ENCODE measurements around the gene KRT15.

Gene KRT15

DNA sequence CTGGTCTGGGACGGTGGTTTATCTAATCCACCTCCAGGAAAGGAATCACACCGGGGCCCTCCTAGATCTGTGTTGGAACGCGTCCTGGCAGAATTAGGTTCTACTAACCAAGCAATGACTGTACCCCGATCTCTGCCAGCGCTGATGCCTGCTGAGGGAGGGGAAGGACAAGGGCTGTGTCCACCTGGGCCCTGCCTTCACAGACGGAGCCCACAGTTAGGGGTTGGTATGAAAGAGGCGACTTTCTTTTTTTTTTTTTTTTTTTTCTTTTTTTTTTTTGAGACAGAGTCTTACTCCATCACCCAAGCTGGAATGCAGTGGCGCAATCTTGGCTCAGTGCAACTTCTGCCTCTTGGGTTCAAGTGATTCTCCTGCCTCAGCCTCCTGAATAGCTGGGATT is 19.3 kb upstream of the KRT15 start:
- Histone ChIP-seq H3K4me2 (ENCODE audit: low read length, poor library complexity, severe bottlenecking) (no peak overlapping the region), H3K4me3 (ENCODE audit: insufficient read depth in 1 of 2, low read depth in 1 of 2, low read length in 2 of 2) (no peak overlapping the region), H3K27ac (ENCODE audit: low read length, poor library complexity, severe bottlenecking) (peak overlapping the region; percentile 80), H4K91ac (ENCODE audit: low read length) (peak overlapping the region; percentile 47), H2BK120ac (ENCODE audit: low read depth, low read length) (peak overlapping the region; percentile 39), H2AK5ac (ENCODE audit: low read length, severe bottlenecking) (peak overlapping the region; percentile 17), H2BK12ac (ENCODE audit: low read length in 2 of 2) (peak overlapping the region; percentile 29 to 91), H3K14ac (ENCODE audit: low read length in 2 of 2) (no peak overlapping the region), H3K4me1 (ENCODE audit: control insufficient read depth, insufficient read depth, low read depth, low read length) (peaks cover 33% of the 10 kb centered on the region), H2BK15ac (ENCODE audit: low read depth, poor library complexity, severe bottlenecking) (peak overlapping the region; percentile 61), H3K4ac (ENCODE audit: low read depth in 1 of 2, low read length in 2 of 2) (peak overlapping the region; percentile 47 to 67), H2BK5ac (ENCODE audit: low read depth, low read length, poor library complexity, severe bottlenecking) (no peak overlapping the region), H3K9me3 (ENCODE audit: control insufficient read depth, low read length) (no peaks in the 10 kb centered on the region), H3K36me3 (ENCODE audit: control insufficient read depth in 1 of 2, insufficient read depth in 2 of 2, low read depth in 1 of 2, low read length in 2 of 2) (no peaks in the 10 kb centered on the region), H4K8ac (ENCODE audit: low read length) (no peak overlapping the region), H3K23ac (ENCODE audit: low read length in 2 of 2) (no peak overlapping the region), H3K9ac (ENCODE audit: low read length) (no peak overlapping the region), H3K18ac (ENCODE audit: low read depth in 1 of 2, low read length in 2 of 2) (peak overlapping the region; percentile 64 to 93), H2AFZ (ENCODE audit: low read depth, low read length) (peak overlapping the region; percentile 10), H3K79me1 (replicated peaks; ENCODE audit: low read length, poor library complexity, severe bottlenecking) (no peaks in the 10 kb centered on the region), H3K27me3 (ENCODE audit: control insufficient read depth in 1 of 2, insufficient read depth in 1 of 2, low read length in 2 of 2) (peaks cover 0 to 31% of the 10 kb centered on the region in 2 experiments)
- WGBS: 91% methylated on average over 7 of the region's 9 CpGs
- no peak for DNase-seq

- Histone ChIP-seq H2BK15ac (ENCODE audit: low read depth, poor library complexity, severe bottlenecking) (peak overlapping the region; percentile 61), H3K27me3 (ENCODE audit: control insufficient read depth in 1 of 2, insufficient read depth in 1 of 2, low read length in 2 of 2) (peaks cover 0 to 31% of the 10 kb centered on the region in 2 experiments), H3K4me2 (ENCODE audit: low read length, poor library complexity, severe bottlenecking) (no peak overlapping the region), H4K8ac (ENCODE audit: low read length) (peak overlapping the region; percentile 27), H2BK120ac (ENCODE audit: low read depth, low read length) (peak overlapping the region; percentile 6), H3K14ac (ENCODE audit: low read length in 2 of 2) (no peak overlapping the region), H3K36me3 (ENCODE audit: control insufficient read depth in 1 of 2, insufficient read depth in 2 of 2, low read depth in 1 of 2, low read length in 2 of 2) (no peaks in the 10 kb centered on the region), H3K4me3 (ENCODE audit: insufficient read depth in 1 of 2, low read depth in 1 of 2, low read length in 2 of 2) (no peak overlapping the region), H3K23ac (ENCODE audit: low read length in 2 of 2) (no peak overlapping the region), H3K4ac (ENCODE audit: low read depth in 1 of 2, low read length in 2 of 2) (peak overlapping the region; percentile 47 to 67), H3K27ac (ENCODE audit: low read length, poor library complexity, severe bottlenecking) (no peak overlapping the region), H4K91ac (ENCODE audit: low read length) (peak overlapping the region; percentile 47), H3K79me1 (replicated peaks; ENCODE audit: low read length, poor library complexity, severe bottlenecking) (no peaks in the 10 kb centered on the region), H2AK5ac (ENCODE audit: low read length, severe bottlenecking) (peak overlapping the region; percentile 17), H2BK5ac (ENCODE audit: low read depth, low read length, poor library complexity, severe bottlenecking) (no peak overlapping the region), H3K18ac (ENCODE audit: low read depth in 1 of 2, low read length in 2 of 2) (peak overlapping the region; percentile 25 to 64), H3K9ac (ENCODE audit: low read length) (no peak overlapping the region), H3K4me1 (ENCODE audit: control insufficient read depth, insufficient read depth, low read depth, low read length) (peaks cover 33% of the 10 kb centered on the region), H3K9me3 (ENCODE audit: control insufficient read depth, low read length) (no peaks in the 10 kb centered on the region), H2AFZ (ENCODE audit: low read depth, low read length) (peak overlapping the region; percentile 10), H2BK12ac (ENCODE audit: low read length in 2 of 2) (peak overlapping the region; percentile 29 to 75)
- DNase-seq: no peak
- WGBS: 87% methylated on average over 7 of the region's 7 CpGs
Measured at GRCh38 chr17:41537614-41537954, 18.9 kb upstream of the KRT15 start.

- WGBS: 96% methylated on average over 7 of the region's 7 CpGs
Measured at GRCh38 chr17:41536741-41537613, 18.3 kb upstream of the KRT15 start.

DNA sequence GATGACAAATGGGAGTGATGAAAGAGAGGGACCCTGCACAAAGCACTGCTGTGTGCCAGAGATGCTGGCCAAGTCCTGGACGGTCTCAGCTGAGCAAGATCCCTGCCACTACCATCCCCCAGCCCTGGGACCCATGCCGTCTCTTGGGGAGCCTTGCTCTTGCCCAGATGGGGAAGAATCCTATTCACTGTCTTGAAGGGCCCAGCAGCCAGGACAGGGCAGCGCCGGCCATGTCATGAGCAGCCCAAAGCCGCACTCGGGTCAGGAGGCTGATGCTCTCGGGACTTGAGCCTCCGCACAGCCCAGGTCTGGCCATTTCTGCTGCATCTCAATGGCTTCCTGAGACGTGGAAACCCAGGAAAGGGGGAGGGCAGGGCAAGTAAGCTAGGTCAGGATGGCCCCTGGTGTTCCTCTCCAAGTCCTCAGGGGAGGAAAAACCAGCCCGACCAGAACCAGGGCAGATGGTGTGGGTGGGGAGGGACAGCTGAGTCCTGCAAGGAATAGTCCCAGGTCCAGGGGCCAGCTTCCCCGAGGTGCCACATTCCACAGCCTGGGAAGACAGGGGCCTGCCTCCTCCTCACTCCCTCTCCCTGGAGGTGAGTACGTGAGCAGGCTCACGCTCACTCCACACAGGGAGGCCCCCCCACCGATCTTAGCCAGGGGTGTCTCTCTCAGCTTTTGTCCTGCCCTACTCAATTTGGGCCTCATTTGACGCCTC is 17.2 kb upstream of the KRT15 start:
- peak overlapping the region; percentile 31 to 33 for H3K4ac ChIP-seq (ENCODE audit: low read depth in 1 of 2, low read length in 2 of 2)
- H2BK120ac ChIP-seq (ENCODE audit: low read depth, low read length): no peak overlapping the region
- H3K14ac ChIP-seq (ENCODE audit: low read length in 2 of 2): peak overlapping the region in 1 of 2 experiments; percentile 11
- peaks cover 33% of the 10 kb centered on the region for H3K4me1 ChIP-seq (ENCODE audit: control insufficient read depth, insufficient read depth, low read depth, low read length)
- peak overlapping the region; percentile 4 to 85 for H3K18ac ChIP-seq (ENCODE audit: low read depth in 1 of 2, low read length in 2 of 2)
- H3K27me3 ChIP-seq (ENCODE audit: control insufficient read depth in 1 of 2, insufficient read depth in 1 of 2, low read length in 2 of 2): peaks cover 0 to 31% of the 10 kb centered on the region in 2 experiments
- 71% methylated on average over 14 of the region's 15 CpGs for WGBS
- H4K8ac ChIP-seq (ENCODE audit: low read length): peak overlapping the region; percentile 75
- no peaks in the 10 kb centered on the region for H3K36me3 ChIP-seq (ENCODE audit: control insufficient read depth in 1 of 2, insufficient read depth in 2 of 2, low read depth in 1 of 2, low read length in 2 of 2)
- no peak overlapping the region for H3K27ac ChIP-seq (ENCODE audit: low read length, poor library complexity, severe bottlenecking)
- H3K23ac ChIP-seq (ENCODE audit: low read length in 2 of 2): no peak overlapping the region
- H2BK15ac ChIP-seq (ENCODE audit: low read depth, poor library complexity, severe bottlenecking): no peak overlapping the region
- H3K4me3 ChIP-seq (ENCODE audit: insufficient read depth in 1 of 2, low read depth in 1 of 2, low read length in 2 of 2): no peak overlapping the region
- no peaks in the 10 kb centered on the region for H3K9me3 ChIP-seq (ENCODE audit: control insufficient read depth, low read length)
- H3K9ac ChIP-seq (ENCODE audit: low read length): no peak overlapping the region
- H3K79me1 ChIP-seq (replicated peaks; ENCODE audit: low read length, poor library complexity, severe bottlenecking): no peaks in the 10 kb centered on the region
- H4K91ac ChIP-seq (ENCODE audit: low read length): peak overlapping the region; percentile 3
- H2BK5ac ChIP-seq (ENCODE audit: low read depth, low read length, poor library complexity, severe bottlenecking): no peak overlapping the region
- H2AK5ac ChIP-seq (ENCODE audit: low read length, severe bottlenecking): peak overlapping the region; percentile 36
- H2AFZ ChIP-seq (ENCODE audit: low read depth, low read length): no peak overlapping the region
- no peak for DNase-seq
- peak overlapping the region in 1 of 2 experiments; percentile 91 for H2BK12ac ChIP-seq (ENCODE audit: low read length in 2 of 2)
- no peak overlapping the region for H3K4me2 ChIP-seq (ENCODE audit: low read length, poor library complexity, severe bottlenecking)

More at GRCh38 chr17:41536741-41537613, 18.3 kb upstream of the KRT15 start:
- Histone ChIP-seq H2BK12ac (ENCODE audit: low read length in 2 of 2) (peak overlapping the region; percentile 49 to 91), H3K4ac (ENCODE audit: low read depth in 1 of 2, low read length in 2 of 2) (peak overlapping the region in 1 of 2 experiments; percentile 67), H4K91ac (ENCODE audit: low read length) (peak overlapping the region; percentile 9), H3K4me3 (ENCODE audit: insufficient read depth in 1 of 2, low read depth in 1 of 2, low read length in 2 of 2) (no peak overlapping the region), H3K36me3 (ENCODE audit: control insufficient read depth in 1 of 2, insufficient read depth in 2 of 2, low read depth in 1 of 2, low read length in 2 of 2) (no peaks in the 10 kb centered on the region), H2BK120ac (ENCODE audit: low read depth, low read length) (peak overlapping the region; percentile 6), H3K14ac (ENCODE audit: low read length in 2 of 2) (peak overlapping the region in 1 of 2 experiments; percentile 63), H3K18ac (ENCODE audit: low read depth in 1 of 2, low read length in 2 of 2) (peak overlapping the region in 1 of 2 experiments; percentile 67), H2BK15ac (ENCODE audit: low read depth, poor library complexity, severe bottlenecking) (peak overlapping the region; percentile 96), H3K79me1 (replicated peaks; ENCODE audit: low read length, poor library complexity, severe bottlenecking) (no peaks in the 10 kb centered on the region), H3K27ac (ENCODE audit: low read length, poor library complexity, severe bottlenecking) (no peak overlapping the region), H2AFZ (ENCODE audit: low read depth, low read length) (no peak overlapping the region), H3K9me3 (ENCODE audit: control insufficient read depth, low read length) (no peaks in the 10 kb centered on the region), H4K8ac (ENCODE audit: low read length) (peak overlapping the region; percentile 28), H3K4me1 (ENCODE audit: control insufficient read depth, insufficient read depth, low read depth, low read length) (peaks cover 33% of the 10 kb centered on the region), H3K9ac (ENCODE audit: low read length) (no peak overlapping the region), H3K23ac (ENCODE audit: low read length in 2 of 2) (no peak overlapping the region), H3K27me3 (ENCODE audit: control insufficient read depth in 1 of 2, insufficient read depth in 1 of 2, low read length in 2 of 2) (peaks cover 0 to 31% of the 10 kb centered on the region in 2 experiments), H3K4me2 (ENCODE audit: low read length, poor library complexity, severe bottlenecking) (no peak overlapping the region), H2AK5ac (ENCODE audit: low read length, severe bottlenecking) (peak overlapping the region; percentile 74), H2BK5ac (ENCODE audit: low read depth, low read length, poor library complexity, severe bottlenecking) (no peak overlapping the region)
- no peak for DNase-seq
